Liver (tissue), 9 donors: Measurements from ENCODE around the gene DNAI2. TPM values are rescaled to one million over a fixed set of nuclear protein-coding genes. Genes with fewer than 3 reads are reported as not detected.

Source experiments
- DNase-seq: peaks from one replicate; pipeline ENCODE4 v3.0.0-alpha.2; 2017; ENCODE audit warnings: low spot score
- H3K27ac ChIP-seq, 2 donors: one replicate each; pipeline ENCODE4 v1.7.0; 2013; ENCODE audit warnings: inconsistent platforms in 2 of 2, low read length in 2 of 2, control low read depth in 1 of 2, low read depth in 1 of 2, mild to moderate bottlenecking in 1 of 2
- H3K27me3 ChIP-seq, 4 donors: one replicate each; pipeline versions ENCODE4 v1.6.1 to v1.7.0; 2013; ENCODE audit warnings: low read length in 3 of 4, inconsistent platforms in 1 of 4, mild to moderate bottlenecking in 1 of 4, moderate library complexity in 1 of 4; ENCODE audit not compliant: control insufficient read depth in 4 of 4, insufficient read depth in 4 of 4
- H3K36me3 ChIP-seq, 4 donors: one replicate each; pipeline versions ENCODE4 v1.6.1 to v1.7.0; 2013; ENCODE audit warnings: low read length in 3 of 4, mild to moderate bottlenecking in 3 of 4, low read depth in 1 of 4, moderate library complexity in 1 of 4; ENCODE audit not compliant: control insufficient read depth in 4 of 4, insufficient read depth in 3 of 4
- H3K4me1 ChIP-seq, 4 donors: one replicate each; pipeline versions ENCODE4 v1.6.1 to v1.7.0; 2013; ENCODE audit warnings: low read length in 3 of 4, mild to moderate bottlenecking in 3 of 4, moderate library complexity in 1 of 4; ENCODE audit not compliant: control insufficient read depth in 4 of 4, insufficient read depth in 4 of 4
- H3K4me3 ChIP-seq, 3 donors: one replicate each; pipeline versions ENCODE4 v1.6.1 to v1.7.0; 2013; ENCODE audit warnings: low read length in 3 of 3, control low read depth in 1 of 3, low read depth in 1 of 3, mild to moderate bottlenecking in 1 of 3
- H3K9ac ChIP-seq, 2 donors: one replicate each; pipeline ENCODE4 v1.7.0; 2013; ENCODE audit warnings: low read length in 2 of 2, mild to moderate bottlenecking in 2 of 2, moderate library complexity in 2 of 2, control low read depth in 1 of 2, low read depth in 1 of 2
- H3K9me3 ChIP-seq, 4 donors: one replicate each; pipeline versions ENCODE4 v1.6.1 to v1.7.0; 2013; ENCODE audit warnings: low read length in 3 of 4; ENCODE audit not compliant: control insufficient read depth in 4 of 4
- ATF3 ChIP-seq: IDR thresholded peaks from 2 replicates; pipeline ENCODE4 v1.6.1; 2016; ENCODE audit warnings: antibody characterized with exemption
- EGR1 ChIP-seq, 2 donors: IDR thresholded peaks; 2 replicates each; pipeline ENCODE4 v1.6.1; 2016 to 2018; ENCODE audit warnings: antibody characterized with exemption in 2 of 2, low read depth in 2 of 2
- FOXA1 ChIP-seq: IDR thresholded peaks from 2 replicates; pipeline ENCODE4 v1.6.1; 2016; ENCODE audit warnings: antibody characterized with exemption
- FOXA2 ChIP-seq: IDR thresholded peaks from 2 replicates; pipeline ENCODE4 v1.6.1; 2016; ENCODE audit warnings: antibody characterized with exemption
- HNF4A ChIP-seq, 2 donors: conservative IDR thresholded peaks; 2 replicates each; pipeline ENCODE4 v1.6.1; 2016; ENCODE audit warnings: antibody characterized with exemption in 2 of 2, mild to moderate bottlenecking in 2 of 2
- NR2F2 ChIP-seq: IDR thresholded peaks from 2 replicates; pipeline ENCODE4 v1.6.1; 2016; ENCODE audit warnings: antibody characterized with exemption
- REST ChIP-seq: IDR thresholded peaks from 2 replicates; pipeline ENCODE4 v1.6.1; 2016; ENCODE audit warnings: antibody characterized with exemption, mild to moderate bottlenecking
- TAF1 ChIP-seq: conservative IDR thresholded peaks from 2 replicates; pipeline ENCODE4 v1.6.1; 2016; ENCODE audit warnings: antibody characterized with exemption, mild to moderate bottlenecking
- YY1 ChIP-seq: IDR thresholded peaks from 2 replicates; pipeline ENCODE4 v1.6.1; 2016; ENCODE audit warnings: antibody characterized with exemption, mild to moderate bottlenecking
- ZBTB33 ChIP-seq: IDR thresholded peaks from 2 replicates; pipeline ENCODE4 v1.6.1; 2016; ENCODE audit warnings: antibody characterized with exemption
- WGBS: extraction: QIAGEN DNeasy Blood & Tissue Kit; methylation state at CpG from one replicate; pipeline ENCODE4 v1.1.7; 2013; 5-methylcytosine and 5-hydroxymethylcytosine counted together
- polyA plus RNA-seq, 2 donors: library from polyadenylated mRNA; stranded (reverse) in 1 of 2; unstranded in 1 of 2; fragments of 200-250 nt in 1 of 2; fragments of >200 nt in 1 of 2; fragmentation: Nextera tagmentation in 1 of 2; extraction: Ambion mirVana in 1 of 2; gene quantifications; one replicate each; pipeline versions ENCODE4 v1.2.1 to v1.2.3, GENCODE V29; 2013 to 2015
- total RNA-seq, 2 donors: library from RNA; depleted of rRNA; stranded (reverse); fragments of >200 nt; gene quantifications; one replicate each; pipeline ENCODE4 v1.2.3, GENCODE V29; 2014
- donor health status: healthy.
- donor health status: healthy.
- donor health status: healthy.
- donor health status: healthy.
- donor health status: healthy.

DNAI2 gene
- total and polyA plus RNA-seq, 4 donors = not detected

- H3K9ac ChIP-seq = no peak overlapping the region
- peaks cover 0 to 4% (median under 1%) of the 10 kb centered on the region in 4 donors for H3K27me3 ChIP-seq
- TF ChIP-seq TAF1 (no peak), FOXA1 (no peak), NR2F2 (no peak), REST (no peak), ZBTB33 (no peak), EGR1 (IDR thresholded peaks at IDR 0.05; ENCODE audit: low read depth in 2 of 2) (no peak), ATF3 (no peak), HNF4A (conservative IDR thresholded peaks at IDR 0.05) (no peak), FOXA2 (no peak), YY1 (no peak)
These were observed 88.9 kb downstream of the DNAI2 start for GRCh38 chr17:74362810-74363498.

More at GRCh38 chr17:74362810-74363498, 88.9 kb downstream of the DNAI2 start:
- DNase-seq = no peak
- WGBS = 56% methylated on average over 14 of the region's 14 CpGs
- H3K36me3 ChIP-seq = no peaks in the 10 kb centered on the region
- no peak overlapping the region for H3K4me3 ChIP-seq
- H3K4me1 ChIP-seq = no peaks in the 10 kb centered on the region
- H3K27ac ChIP-seq = no peak overlapping the region
- no peaks in the 10 kb centered on the region for H3K9me3 ChIP-seq

Other genes starting within 250 kb of the DNAI2 start
- gene RPL38, start 70.6 kb upstream of the DNAI2 start, total RNA-seq = 1,000 to 10,000 TPM in 1 of 2 donors, 10 to 100 TPM in 1; 67.7 to 1,367 TPM
- gene RPL38, start 70.6 kb upstream of the DNAI2 start, polyA plus RNA-seq = 100 to 1,000 TPM; 387 to 523 TPM
- gene TTYH2, start 60.7 kb upstream of the DNAI2 start, total RNA-seq = 1 to 10 TPM; 1.3 to 2.4 TPM
- under 1 TPM; 0.40 to 0.72 TPM for gene TTYH2, start 60.7 kb upstream of the DNAI2 start, polyA plus RNA-seq
- 1 to 10 TPM in 1 of 2 donors, under 1 TPM in 1; 0.70 to 2.1 TPM for gene KIF19, start 52.0 kb downstream of the DNAI2 start, total RNA-seq
- under 1 TPM; 0.42 to 0.96 TPM for gene KIF19, start 52.0 kb downstream of the DNAI2 start, polyA plus RNA-seq
- gene BTBD17, start 87.6 kb downstream of the DNAI2 start, total RNA-seq = not detected
- not detected for gene BTBD17, start 87.6 kb downstream of the DNAI2 start, polyA plus RNA-seq
- under 1 TPM in 1 of 2 donors, not detected in 1; 0.08 TPM for gene GPR142, start 93.3 kb downstream of the DNAI2 start, total RNA-seq
- under 1 TPM in 1 of 2 donors, not detected in 1; 0.05 TPM for gene GPR142, start 93.3 kb downstream of the DNAI2 start, polyA plus RNA-seq
- 10 to 100 TPM; 34.2 to 86.3 TPM for gene GPRC5C, start 157.9 kb downstream of the DNAI2 start, total RNA-seq
- gene GPRC5C, start 157.9 kb downstream of the DNAI2 start, polyA plus RNA-seq = 100 to 1,000 TPM; 153 to 195 TPM
- 10 to 100 TPM in 1 of 2 donors, 1 to 10 TPM in 1; 9.0 to 11.5 TPM for gene CD300A, start 192.4 kb downstream of the DNAI2 start, total RNA-seq
- 1 to 10 TPM; 2.2 to 7.0 TPM for gene CD300A, start 192.4 kb downstream of the DNAI2 start, polyA plus RNA-seq